ENCODE measurements around the gene ITPK1. TPM values are rescaled to one million over a fixed set of nuclear protein-coding genes. Genes with fewer than 3 reads are reported as not detected.

ITPK1 gene
- total and polyA plus RNA-seq, 2 experiments from 2014 or later: 35.9 to 101 TPM

GRCh38 chr14:92932448-92933395 is 183.0 kb downstream of the ITPK1 start (continued):
- TF ChIP-seq, protein P1, sequence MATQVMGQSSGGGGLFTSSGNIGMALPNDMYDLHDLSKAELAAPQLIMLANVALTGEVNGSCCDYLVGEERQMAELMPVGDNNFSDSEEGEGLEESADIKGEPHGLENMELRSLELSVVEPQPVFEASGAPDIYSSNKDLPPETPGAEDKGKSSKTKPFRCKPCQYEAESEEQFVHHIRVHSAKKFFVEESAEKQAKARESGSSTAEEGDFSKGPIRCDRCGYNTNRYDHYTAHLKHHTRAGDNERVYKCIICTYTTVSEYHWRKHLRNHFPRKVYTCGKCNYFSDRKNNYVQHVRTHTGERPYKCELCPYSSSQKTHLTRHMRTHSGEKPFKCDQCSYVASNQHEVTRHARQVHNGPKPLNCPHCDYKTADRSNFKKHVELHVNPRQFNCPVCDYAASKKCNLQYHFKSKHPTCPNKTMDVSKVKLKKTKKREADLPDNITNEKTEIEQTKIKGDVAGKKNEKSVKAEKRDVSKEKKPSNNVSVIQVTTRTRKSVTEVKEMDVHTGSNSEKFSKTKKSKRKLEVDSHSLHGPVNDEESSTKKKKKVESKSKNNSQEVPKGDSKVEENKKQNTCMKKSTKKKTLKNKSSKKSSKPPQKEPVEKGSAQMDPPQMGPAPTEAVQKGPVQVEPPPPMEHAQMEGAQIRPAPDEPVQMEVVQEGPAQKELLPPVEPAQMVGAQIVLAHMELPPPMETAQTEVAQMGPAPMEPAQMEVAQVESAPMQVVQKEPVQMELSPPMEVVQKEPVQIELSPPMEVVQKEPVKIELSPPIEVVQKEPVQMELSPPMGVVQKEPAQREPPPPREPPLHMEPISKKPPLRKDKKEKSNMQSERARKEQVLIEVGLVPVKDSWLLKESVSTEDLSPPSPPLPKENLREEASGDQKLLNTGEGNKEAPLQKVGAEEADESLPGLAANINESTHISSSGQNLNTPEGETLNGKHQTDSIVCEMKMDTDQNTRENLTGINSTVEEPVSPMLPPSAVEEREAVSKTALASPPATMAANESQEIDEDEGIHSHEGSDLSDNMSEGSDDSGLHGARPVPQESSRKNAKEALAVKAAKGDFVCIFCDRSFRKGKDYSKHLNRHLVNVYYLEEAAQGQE (IDR thresholded peaks at IDR 0.05; ENCODE audit: unreplicated experiment): no peak
- TF ChIP-seq POLR2AphosphoS5 (IDR thresholded peaks at IDR 0.05; ENCODE audit: low read depth): no peak
- TF ChIP-seq ETS1 (IDR thresholded peaks at IDR 0.05): no peak
- no peak for TF ChIP-seq JUNB (IDR thresholded peaks at IDR 0.05; ENCODE audit: unreplicated experiment)

DNA sequence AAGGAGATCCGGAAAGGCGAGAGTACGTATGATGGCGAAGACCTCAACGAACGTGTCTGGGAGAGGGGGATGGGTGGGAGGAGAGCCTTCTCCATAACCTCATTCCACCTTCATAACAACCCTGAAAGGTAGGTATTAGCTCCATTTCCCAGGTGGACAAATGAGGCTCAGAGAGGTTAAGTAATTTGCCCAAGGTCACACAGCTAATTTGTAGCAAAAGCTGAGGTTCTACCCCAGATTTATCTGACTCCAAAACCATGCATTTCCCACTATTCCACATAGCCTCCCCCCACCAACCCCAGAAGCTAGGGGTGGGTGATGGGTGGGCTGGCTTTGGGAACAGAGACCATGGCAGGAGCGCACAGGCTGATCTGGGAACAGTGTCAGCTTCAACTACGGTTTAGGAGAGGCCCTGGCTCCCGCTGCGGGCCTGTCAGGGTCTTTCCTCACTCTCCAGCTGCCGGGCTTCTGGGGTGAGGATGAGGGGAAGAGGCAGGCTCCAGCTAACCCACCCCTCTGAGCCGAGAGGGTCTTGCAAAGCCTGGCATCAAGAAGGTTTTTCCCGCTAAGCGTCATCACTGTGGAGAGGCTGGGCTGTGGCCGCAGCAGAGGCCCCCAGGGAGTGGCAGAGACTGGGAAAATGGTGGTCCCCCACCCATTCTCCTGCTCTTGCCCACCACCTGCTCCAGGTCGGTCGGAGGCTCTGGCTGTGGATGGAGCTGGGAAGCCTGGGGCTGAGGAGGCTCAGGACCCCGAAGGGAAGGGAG is 183.9 kb downstream of the ITPK1 start:
- Histone ChIP-seq H3K4me2 (no peak overlapping the region), H3K36me3 (ENCODE audit: insufficient read depth) (no peaks in the 10 kb centered on the region), H3K27me3 (ENCODE audit: insufficient read depth) (no peaks in the 10 kb centered on the region), H3K79me2 (replicated peaks; ENCODE audit: insufficient read depth) (no peaks in the 10 kb centered on the region), H3K27ac (ENCODE audit: low read depth) (no peak overlapping the region), H3F3A (replicated peaks; ENCODE audit: low read depth) (no peaks in the 10 kb centered on the region), H4K20me1 (replicated peaks; ENCODE audit: insufficient read depth) (0 out of 2 replicates have a peak, but pooled peaks cover 4% of the 10 kb centered on the region), H2AFZ (no peak overlapping the region), H3K4me1 (ENCODE audit: insufficient read depth) (no peaks in the 10 kb centered on the region), H3K9me2 (ENCODE audit: insufficient read depth) (no peaks in the 10 kb centered on the region), H3K4me3 (no peak overlapping the region)
- DNase-seq (ENCODE audit: low spot score) (no peak), ATAC-seq (no peak)
- H3K4me3 Mint-ChIP-seq: no peak overlapping the region
- H3K4me1 Mint-ChIP-seq: peaks cover 4% of the 10 kb centered on the region; the same call in 1 of the 3 replicates
- H3K27ac Mint-ChIP-seq: no peak overlapping the region
- no peaks in the 10 kb centered on the region for H3K9me3 Mint-ChIP-seq
- peaks cover 3% of the 10 kb centered on the region for H3K27me3 Mint-ChIP-seq (ENCODE audit: insufficient read depth, low read depth, poor library complexity)
- H3K36me3 Mint-ChIP-seq (ENCODE audit: low read depth): peaks cover 34% of the 10 kb centered on the region
- TF ChIP-seq EZH2 (IDR thresholded peaks at IDR 0.05; ENCODE audit: low read depth, unreplicated experiment) (no peak), STAT1 (IDR thresholded peaks at IDR 0.05; ENCODE audit: unreplicated experiment) (no peak), POLR2AphosphoS5 (IDR thresholded peaks at IDR 0.05; ENCODE audit: low read depth) (no peak), ZNF462 (CRISPR knock-in tag; IDR thresholded peaks at IDR 0.05) (no peak), JUNB (IDR thresholded peaks at IDR 0.05; ENCODE audit: unreplicated experiment) (no peak), EZH2phosphoT487 (IDR thresholded peaks at IDR 0.05; ENCODE audit: unreplicated experiment) (no peak)
- TF ChIP-seq, protein P2, sequence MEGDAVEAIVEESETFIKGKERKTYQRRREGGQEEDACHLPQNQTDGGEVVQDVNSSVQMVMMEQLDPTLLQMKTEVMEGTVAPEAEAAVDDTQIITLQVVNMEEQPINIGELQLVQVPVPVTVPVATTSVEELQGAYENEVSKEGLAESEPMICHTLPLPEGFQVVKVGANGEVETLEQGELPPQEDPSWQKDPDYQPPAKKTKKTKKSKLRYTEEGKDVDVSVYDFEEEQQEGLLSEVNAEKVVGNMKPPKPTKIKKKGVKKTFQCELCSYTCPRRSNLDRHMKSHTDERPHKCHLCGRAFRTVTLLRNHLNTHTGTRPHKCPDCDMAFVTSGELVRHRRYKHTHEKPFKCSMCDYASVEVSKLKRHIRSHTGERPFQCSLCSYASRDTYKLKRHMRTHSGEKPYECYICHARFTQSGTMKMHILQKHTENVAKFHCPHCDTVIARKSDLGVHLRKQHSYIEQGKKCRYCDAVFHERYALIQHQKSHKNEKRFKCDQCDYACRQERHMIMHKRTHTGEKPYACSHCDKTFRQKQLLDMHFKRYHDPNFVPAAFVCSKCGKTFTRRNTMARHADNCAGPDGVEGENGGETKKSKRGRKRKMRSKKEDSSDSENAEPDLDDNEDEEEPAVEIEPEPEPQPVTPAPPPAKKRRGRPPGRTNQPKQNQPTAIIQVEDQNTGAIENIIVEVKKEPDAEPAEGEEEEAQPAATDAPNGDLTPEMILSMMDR (conservative IDR thresholded peaks at IDR 0.05; ENCODE audit: low read depth in 2 of 2): no peak

Measured in GM23338 (cell line).